HS-5 (cell line): ENCODE data around the gene PLA2G12B.
"Not testable (repeated sequence)": the region's sequence is repeated elsewhere in the genome, so short reads cannot be mapped to it uniquely, and the experiment has no call there.

Source experiments
- DNase-seq: peaks from one replicate; pipeline ENCODE4 v3.0.0-alpha.2; 2012; ENCODE audit warnings: low read depth

The PLA2G12B gene

GRCh38 chr10:72954596-72955554 is at the start of gene PLA2G12B:
Gene PLA2G12B, minus strand, starts transcription at chr10:72954806. Its CDS starts 121 bp downstream, at chr10:72954685.
- DNase-seq, result no peak

DNA sequence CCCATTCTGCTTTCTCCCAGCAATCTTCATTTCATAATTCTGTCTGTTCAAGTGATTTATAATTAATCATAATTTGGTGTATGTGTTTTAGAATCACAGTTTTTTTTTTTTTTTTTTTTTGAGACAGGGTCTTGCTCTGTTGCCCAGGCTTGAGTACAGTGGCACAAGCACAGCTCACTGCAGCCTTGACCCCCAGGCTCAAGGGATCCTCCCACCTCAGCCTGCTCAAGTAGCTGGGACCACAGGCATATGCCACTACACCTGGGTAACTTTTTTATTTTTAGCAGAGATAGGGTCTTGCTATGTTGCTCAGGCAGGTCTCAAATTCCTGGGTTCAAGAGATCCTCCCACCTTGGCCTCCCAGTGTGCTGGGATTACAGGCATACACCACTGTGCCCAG is 49.2 kb upstream of the PLA2G12B start:
- no peak for DNase-seq

- no peak for DNase-seq
These were observed 46.4 kb upstream of the PLA2G12B start for GRCh38 chr10:73000973-73001372.

DNA sequence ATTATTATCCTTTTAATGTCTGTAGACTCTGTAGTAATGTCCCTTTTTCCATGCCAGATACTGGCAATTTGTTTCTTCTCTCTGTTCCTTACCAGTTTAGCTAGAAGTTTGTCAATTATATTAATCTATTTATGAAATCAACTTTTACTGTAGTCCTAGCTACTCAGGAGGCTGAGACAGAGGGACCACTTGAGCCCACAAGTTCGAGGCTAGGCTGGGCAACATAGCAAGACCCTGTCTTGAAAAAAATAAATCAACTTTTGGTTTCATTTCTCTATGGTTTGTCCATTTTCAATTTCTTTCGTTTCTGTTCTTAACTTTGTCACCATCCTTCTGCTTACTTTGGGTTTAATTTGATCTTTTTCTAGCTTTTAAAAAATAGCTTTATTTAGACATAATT is 42.5 kb upstream of the PLA2G12B start:
- no peak for DNase-seq

DNA sequence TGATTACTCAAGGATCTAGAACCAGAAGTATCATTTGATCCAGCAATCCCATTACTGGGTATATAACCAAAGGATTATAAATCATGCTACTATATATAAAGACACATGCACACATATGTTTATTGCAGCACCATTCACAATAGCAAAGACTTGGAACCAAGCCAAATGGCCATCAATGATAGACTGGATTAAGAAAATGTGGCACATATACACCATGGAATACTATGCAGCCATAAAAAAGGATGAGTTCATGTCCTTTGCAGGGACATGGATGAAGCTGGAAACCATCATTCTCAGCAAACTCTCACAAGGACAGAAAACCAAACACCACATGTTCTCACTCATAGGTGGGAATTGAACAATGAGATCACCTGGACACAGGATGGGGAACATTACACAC is 40.9 kb upstream of the PLA2G12B start:
- not testable (repeated sequence) for DNase-seq

DNA sequence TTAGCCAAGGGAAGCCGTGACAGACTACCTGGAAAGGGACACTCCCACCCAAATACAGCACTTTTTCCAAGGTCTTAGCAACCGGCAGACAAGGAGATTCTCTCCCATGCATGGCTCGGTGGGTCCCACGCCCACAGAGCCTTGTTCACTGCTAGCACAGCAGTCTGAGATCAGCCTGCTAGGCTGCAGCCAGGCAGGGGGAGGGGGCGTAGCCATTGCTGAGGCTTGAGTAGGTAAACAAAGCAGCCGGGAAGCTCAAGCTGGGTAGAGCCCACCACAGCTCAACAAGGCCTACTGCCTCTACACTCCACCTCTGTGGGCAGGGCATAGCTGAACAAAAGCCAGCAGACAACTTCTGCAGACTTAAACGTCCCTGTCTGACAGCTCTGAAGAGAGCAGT is 35.2 kb upstream of the PLA2G12B start:
- DNase-seq, result not testable (repeated sequence)

GRCh38 chr10:72984618-72985017 is 30.0 kb upstream of the PLA2G12B start:
- DNase-seq, result not testable (repeated sequence)

- no peak for DNase-seq
These were observed 27.4 kb upstream of the PLA2G12B start for GRCh38 chr10:72981882-72982529.

DNA sequence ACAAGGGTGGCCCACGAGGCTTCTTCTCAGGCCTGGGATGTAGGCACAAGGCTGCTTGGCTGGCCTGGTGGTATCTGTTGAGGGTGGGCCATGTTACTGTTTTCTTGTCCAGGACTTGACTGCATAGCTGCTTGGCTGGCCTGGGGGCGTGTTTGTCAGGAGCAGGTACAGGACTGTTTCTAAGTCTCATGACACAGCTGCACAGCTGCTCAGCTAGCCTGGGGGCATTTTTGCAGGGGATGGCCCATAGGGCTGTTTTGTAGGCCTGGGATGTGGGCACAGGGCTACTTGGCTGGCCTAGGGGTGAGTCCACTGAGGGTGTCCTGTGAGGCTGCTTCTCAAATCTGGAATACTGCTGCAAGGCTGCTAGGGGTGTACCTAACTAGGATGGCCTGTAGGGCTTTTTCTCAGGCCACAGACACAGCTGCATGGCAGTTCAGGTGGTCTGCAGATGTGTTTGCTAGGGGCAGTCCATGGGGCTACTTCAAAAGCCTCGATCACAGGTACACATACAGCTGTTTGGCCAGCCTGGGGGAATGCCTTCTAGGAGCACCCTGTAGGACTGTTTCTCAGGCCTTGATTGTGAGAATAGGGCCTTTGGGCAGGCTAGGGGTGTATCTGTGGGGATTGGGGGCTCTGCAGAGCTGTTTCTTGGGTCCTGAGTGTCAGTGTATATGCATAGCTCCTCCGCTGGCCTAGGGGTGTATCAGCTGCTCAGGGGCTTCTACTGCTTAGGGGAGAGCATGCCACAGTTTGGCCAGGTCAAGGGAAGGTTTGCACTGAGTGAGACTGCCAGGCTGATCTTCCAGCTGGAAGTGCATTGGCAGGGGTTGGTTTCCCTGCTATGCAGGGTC is 26.6 kb upstream of the PLA2G12B start:
- DNase-seq, result no peak

- no peak for DNase-seq
These were observed 25.7 kb upstream of the PLA2G12B start for GRCh38 chr10:72980348-72980747.

GRCh38 chr10:72979709-72980108 is 25.1 kb upstream of the PLA2G12B start:
- no peak for DNase-seq

- no peak for DNase-seq
These were observed 22.3 kb upstream of the PLA2G12B start for GRCh38 chr10:72976886-72977285.

GRCh38 chr10:72956001-72956400 is 1.4 kb upstream of the PLA2G12B start:
- DNase-seq, result no peak

DNA sequence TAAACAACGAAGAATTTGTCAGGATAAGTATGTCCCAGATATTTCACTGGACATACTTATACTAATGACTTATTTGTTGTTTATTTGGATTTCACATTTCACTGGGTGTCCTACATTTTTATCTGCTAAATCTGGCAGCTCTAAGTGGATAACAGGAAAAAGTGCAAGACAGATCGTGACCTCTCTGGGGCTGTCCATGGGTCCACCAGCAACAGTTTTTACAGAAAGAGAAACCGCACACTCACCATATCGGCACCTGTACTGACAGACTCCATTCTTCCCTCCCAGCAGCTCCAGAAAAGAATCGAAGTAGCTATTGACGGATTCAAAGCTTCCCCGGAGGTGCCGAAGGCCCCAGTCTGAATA is 393 bp downstream of the PLA2G12B start:
- DNase-seq, result no peak

DNA sequence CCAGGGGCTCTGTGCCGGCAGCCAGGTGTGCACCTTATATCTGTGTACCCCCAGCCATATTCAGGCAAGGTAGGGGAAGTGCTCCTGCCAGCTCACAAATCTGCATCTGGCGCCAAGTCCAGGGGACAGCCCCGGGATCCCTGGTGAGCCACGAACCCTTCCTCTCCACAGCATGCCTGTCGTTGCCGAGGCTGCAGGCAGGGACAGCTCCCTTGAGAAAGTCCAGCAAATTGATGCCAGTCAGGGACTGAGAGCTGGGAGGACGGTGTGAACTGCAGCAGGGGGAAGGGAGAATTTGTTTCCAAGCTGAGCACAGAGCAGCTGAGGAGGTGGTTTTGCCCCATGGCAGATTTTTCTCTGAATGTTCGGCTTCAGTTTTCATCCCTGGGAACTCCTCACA is 919 bp downstream of the PLA2G12B start:
- no peak for DNase-seq

DNA sequence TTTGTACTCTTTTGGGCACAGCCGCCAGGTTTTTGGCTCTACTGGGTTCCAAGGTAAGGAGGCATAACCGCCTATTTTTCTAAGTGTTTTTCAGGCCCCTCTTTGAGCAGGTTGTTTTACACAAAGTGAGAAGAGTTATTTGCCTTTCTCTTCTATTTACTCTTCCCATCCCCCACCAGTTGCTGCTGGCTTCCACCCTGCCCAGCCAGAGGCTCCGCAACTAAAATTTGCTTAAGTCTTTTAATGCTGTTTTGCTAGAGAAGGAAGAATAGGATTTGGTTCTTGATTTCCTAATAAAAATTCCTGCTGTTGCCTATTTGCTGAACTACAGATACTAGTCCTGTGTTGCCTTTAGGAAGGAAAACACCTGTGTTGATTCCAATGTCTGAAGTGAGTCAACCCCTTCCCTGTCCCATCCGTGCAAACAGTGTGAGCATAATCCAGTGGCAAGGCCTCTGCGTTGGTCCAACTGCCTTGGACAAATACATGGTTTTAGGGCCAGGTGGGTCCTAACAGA is 1.9 kb downstream of the PLA2G12B start:
- DNase-seq, result no peak

DNA sequence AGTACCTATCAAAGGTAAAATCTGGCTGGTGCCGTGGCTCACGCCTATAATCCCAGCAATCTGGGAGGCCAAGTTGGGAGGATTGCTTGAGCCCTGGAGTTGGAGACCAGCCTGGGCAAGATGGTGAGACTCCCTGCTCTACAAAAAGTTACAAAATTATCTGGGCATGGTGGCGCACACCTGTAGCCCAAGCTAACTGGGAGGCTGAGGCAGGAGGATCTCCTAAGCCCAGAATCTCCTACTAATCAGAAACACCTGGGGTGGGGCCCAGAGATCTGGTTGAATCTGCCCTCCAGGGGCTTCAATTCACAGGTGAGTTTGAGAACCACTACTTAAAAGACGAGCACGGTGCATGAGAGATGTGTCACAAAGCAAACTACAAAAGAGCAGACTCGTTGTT is 2.4 kb downstream of the PLA2G12B start:
- DNase-seq, result no peak

GRCh38 chr10:72951760-72952159 is 2.8 kb downstream of the PLA2G12B start:
- no peak for DNase-seq

DNA sequence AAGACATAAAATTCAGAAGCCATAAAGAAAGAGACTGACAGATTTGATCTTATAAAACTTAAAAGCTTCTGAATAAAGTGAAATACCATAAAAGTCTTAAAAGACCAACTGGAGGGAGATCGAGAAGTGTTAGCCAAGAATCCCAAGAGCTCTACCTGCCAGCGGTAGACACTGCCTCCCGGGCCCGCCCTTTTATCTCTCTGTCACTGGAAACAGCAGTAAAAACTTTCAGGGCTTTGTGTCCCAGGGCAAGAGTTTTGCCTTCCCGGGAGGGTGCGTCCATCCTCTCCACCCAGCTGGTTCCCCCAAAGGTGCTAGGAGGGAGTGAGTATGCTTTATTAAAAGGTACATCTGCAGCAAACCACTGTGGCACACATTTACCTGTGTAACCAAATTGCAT is 5.8 kb downstream of the PLA2G12B start:
- DNase-seq, result no peak

DNA sequence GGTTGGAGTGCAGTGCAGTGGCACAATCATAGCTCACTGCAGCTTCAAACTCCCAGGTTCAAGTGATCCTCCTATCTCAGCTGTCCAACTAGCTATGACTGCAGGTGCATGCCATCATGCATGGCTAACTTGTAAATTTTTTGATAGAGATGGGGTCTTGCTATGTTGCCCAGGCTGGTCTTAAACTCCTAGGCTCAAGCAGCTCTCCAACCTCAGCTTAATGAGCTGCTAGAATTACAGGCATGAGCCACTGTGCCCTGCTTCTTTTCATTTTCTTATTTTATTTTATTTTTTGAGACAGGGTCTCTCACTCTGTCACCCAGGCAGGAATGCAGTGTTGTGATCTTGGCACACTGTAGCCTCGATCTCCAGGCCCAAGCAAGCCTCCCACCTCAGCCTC is 7.6 kb downstream of the PLA2G12B start:
- DNase-seq, result no peak

DNA sequence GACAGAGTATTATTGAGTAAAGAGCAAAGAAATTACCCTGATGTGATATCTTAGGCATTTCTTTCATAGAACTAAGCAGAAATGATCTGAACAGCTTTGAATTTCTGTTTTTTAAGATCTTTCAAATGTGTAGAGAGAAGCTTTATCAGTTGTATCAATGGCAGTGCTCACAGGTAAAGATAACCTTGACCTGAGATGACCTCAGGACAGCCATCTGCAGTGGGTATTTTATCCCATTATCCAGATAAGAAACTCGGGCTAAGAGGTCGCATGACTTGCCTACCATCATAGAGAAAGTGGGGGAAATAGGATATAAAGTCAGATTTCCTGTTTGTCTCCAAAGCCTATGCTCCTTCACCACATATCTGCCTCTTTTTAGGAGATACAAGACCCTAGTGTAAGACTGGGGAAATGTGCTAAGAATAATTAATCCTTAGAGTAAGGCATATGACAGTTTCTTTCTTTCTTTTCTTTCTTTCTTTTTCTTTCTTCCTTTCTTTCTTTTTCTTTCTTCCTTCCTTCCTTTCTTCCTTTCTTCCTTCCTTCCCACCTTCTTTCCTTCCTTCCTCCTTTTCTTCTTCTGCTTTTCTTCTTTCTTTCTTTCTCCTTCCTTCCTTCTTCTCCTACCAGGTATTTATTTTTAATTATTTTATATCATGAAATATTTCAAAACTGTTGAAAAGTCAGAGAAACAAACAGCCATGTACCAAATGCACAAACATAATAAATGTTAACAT is 10.9 kb downstream of the PLA2G12B start:
- no peak for DNase-seq

DNA sequence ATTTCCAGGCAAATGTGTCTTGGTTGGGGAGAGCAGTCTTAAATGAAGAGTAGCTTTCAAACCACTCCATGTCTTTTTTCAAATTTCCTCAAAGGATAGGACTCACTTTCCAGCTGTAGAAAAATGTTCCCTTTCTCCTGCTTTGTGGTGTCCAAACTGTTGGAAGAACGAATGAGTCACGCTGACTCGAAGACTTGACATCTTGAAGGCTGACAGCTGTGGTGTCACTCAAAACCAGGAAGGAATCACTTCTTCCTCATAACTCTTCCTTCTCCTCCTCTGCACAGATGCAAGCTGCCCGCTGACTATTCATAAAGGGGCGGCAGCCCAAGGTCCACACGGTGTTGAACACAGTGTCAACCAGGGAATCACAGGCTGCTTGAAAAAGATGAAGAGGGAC is 19.2 kb downstream of the PLA2G12B start:
- DNase-seq, result peak; percentile 32
